ENCODE data around the gene HAVCR1.

DNA sequence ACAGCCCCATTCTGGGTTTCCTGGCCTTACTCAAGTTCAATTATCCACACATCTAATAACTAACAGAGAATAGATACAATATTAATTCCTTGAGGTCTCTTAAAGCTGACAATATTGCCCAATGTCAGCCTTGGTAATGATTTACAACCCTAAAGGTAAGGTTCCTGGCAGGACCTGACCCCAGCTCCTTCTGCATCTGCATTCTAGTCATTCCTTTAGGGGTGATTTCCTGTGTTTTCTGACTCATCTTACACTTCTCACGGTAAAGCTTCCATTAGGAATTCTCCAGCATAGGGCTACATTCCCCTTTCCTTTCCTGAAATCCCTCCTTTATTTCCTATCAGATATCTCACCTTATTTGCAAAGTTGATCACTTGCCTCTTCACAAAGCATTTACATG, 9.3 kb downstream of the HAVCR1 start:
- no peak for TF ChIP-seq POLR2A (IDR thresholded peaks at IDR 0.05; ENCODE audit: low read length)
- TF ChIP-seq GATA1 (IDR thresholded peaks at IDR 0.05; ENCODE audit: low read depth, low read length) = no peak

Data from erythroblast (primary cell).